ENCODE measurements around the gene EME1. TPM values are rescaled to one million over a fixed set of nuclear protein-coding genes. Genes with fewer than 3 reads are reported as not detected.

Gene EME1
- total RNA-seq, 2 donors from 2014 or later = 0.23 to 13.6 TPM

DNA sequence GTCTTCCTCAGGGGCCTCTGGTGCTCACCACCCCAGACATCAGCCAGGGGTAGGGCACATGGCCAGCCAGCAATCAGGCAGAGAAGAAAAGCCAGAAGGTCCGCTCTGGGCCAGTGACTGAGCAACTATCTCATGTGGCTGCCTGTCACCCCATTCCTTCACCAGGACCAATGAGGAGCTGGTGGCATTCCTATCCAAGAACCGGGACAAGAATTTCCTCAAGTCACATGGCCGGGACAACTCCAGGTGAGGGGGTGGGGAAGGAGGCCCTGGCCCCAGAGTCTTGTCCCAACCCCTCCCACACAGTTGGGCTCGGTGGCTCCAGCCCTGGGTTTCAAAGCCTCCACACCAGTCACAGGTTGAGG is 17.7 kb upstream of the EME1 start:
- Histone ChIP-seq H3K4me1 (replicated peaks) (no peaks in the 10 kb centered on the region), H3K4me3 (no peak overlapping the region), H3K9me3 (no peaks in the 10 kb centered on the region), H3K27ac (no peak overlapping the region), H3K27me3 (replicated peaks; ENCODE audit: insufficient read depth) (no peaks in the 10 kb centered on the region), H3K36me3 (peaks cover 14% of the 10 kb centered on the region in 2 donors)
- DNase-seq (ENCODE audit: low spot score) = no peak
- TF ChIP-seq POLR2A (IDR thresholded peaks at IDR 0.05) (no peak), POLR2AphosphoS5 (IDR thresholded peaks at IDR 0.05) (no peak)
- TF ChIP-seq, protein P1, sequence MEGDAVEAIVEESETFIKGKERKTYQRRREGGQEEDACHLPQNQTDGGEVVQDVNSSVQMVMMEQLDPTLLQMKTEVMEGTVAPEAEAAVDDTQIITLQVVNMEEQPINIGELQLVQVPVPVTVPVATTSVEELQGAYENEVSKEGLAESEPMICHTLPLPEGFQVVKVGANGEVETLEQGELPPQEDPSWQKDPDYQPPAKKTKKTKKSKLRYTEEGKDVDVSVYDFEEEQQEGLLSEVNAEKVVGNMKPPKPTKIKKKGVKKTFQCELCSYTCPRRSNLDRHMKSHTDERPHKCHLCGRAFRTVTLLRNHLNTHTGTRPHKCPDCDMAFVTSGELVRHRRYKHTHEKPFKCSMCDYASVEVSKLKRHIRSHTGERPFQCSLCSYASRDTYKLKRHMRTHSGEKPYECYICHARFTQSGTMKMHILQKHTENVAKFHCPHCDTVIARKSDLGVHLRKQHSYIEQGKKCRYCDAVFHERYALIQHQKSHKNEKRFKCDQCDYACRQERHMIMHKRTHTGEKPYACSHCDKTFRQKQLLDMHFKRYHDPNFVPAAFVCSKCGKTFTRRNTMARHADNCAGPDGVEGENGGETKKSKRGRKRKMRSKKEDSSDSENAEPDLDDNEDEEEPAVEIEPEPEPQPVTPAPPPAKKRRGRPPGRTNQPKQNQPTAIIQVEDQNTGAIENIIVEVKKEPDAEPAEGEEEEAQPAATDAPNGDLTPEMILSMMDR (IDR thresholded peaks at IDR 0.05) = no peak
- WGBS = 84% methylated on average over 4 of the region's 4 CpGs
- intact Hi-C loops (cut with DNase I) = no loop called here

DNA sequence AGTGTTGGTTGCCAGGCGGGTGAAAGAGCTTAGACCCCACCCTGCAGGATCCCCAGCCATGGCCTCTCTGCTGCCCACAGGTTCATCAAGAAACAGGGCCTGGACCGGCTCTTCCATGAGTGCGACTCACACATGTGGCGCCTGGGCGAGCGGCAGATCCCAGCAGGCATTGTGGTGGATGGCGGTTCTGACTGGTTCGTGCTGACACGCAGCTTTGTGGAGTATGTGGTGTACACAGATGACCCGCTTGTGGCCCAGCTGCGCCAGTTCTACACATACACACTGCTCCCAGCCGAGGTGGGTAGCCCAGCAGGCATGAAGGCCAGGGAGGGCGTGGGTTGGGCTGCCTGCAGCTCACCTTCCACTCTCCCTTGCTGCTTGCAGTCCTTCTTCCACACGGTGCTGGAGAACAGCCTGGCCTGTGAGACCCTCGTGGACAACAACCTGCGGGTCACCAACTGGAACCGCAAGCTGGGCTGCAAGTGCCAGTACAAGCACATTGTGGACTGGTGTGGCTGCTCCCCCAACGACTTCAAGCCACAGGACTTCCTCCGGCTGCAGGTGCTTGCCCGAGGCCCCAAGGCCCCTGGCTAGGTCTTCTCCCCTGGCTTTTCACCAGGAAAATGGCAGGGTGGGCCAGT is 17.2 kb upstream of the EME1 start:
- Histone ChIP-seq H3K36me3 (peaks cover 14% of the 10 kb centered on the region in 2 donors), H3K4me1 (replicated peaks) (no peaks in the 10 kb centered on the region), H3K27ac (no peak overlapping the region), H3K4me3 (no peak overlapping the region), H3K27me3 (replicated peaks; ENCODE audit: insufficient read depth) (no peaks in the 10 kb centered on the region), H3K9me3 (no peaks in the 10 kb centered on the region)
- intact Hi-C loops (cut with DNase I) = no loop called here
- TF ChIP-seq POLR2A (IDR thresholded peaks at IDR 0.05) (no peak), POLR2AphosphoS5 (IDR thresholded peaks at IDR 0.05) (no peak)
- TF ChIP-seq, protein P1 (IDR thresholded peaks at IDR 0.05) = no peak
- DNase-seq (ENCODE audit: low spot score) = no peak
- WGBS = 86% methylated on average over 17 of the region's 20 CpGs

DNA sequence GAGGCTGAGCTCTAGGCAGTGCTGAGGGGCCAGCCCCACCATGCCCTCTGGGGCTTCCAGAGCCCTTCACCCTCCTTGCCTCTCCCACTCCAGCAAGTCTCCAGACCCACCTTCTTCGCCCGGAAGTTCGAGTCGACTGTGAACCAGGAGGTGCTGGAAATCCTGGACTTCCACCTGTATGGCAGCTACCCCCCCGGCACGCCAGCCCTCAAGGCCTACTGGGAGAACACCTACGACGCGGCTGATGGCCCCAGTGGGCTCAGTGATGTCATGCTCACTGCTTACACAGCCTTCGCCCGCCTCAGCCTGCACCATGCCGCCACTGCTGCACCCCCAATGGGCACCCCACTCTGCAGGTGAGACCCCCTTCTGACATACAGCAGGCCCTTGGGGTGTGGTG is 16.6 kb upstream of the EME1 start:
- TF ChIP-seq, protein P1 (IDR thresholded peaks at IDR 0.05) = no peak
- TF ChIP-seq POLR2A (IDR thresholded peaks at IDR 0.05) (no peak), POLR2AphosphoS5 (IDR thresholded peaks at IDR 0.05) (no peak)

DNA sequence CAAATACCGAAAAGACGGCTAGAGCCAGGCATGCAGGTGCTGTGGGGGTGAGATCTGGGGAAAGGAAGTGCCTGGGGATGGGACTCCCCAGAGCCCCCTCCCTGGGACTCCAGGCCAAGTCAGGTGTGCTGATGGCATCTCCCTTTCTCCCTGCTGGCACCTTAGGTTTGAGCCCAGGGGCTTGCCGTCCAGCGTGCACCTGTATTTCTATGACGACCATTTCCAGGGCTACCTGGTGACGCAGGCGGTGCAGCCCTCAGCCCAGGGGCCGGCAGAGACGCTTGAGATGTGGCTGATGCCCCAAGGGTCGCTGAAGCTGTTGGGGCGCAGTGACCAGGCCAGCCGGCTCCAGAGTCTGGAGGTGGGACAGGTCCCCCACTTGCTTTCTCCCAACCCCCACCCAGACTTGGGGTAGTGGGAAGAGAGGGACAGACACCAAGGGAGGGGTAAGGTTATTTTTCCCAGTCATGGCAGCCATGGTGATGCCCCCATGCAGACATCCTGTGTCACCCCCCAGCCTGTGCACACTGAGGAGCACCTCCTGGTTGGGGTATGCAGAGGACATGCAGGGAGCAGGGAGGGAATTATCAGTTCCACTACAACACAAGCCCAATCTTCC is 16.0 kb upstream of the EME1 start:
- Histone ChIP-seq H3K27me3 (replicated peaks; ENCODE audit: insufficient read depth) (no peaks in the 10 kb centered on the region), H3K4me3 (no peak overlapping the region), H3K27ac (no peak overlapping the region), H3K36me3 (peaks cover 14% of the 10 kb centered on the region in 2 donors), H3K4me1 (replicated peaks) (no peaks in the 10 kb centered on the region), H3K9me3 (no peaks in the 10 kb centered on the region)
- TF ChIP-seq, protein P1 (IDR thresholded peaks at IDR 0.05) = no peak
- TF ChIP-seq POLR2AphosphoS5 (IDR thresholded peaks at IDR 0.05) = no peak
- TF ChIP-seq POLR2A (IDR thresholded peaks at IDR 0.05) = no peak
- WGBS = 92% methylated on average over 12 of the region's 12 CpGs
- no peak for DNase-seq (ENCODE audit: low spot score)
- intact Hi-C loops (cut with DNase I) = no loop called here

More for the DNA sequence above, 16.6 kb upstream of the EME1 start:
- H3K4me3 ChIP-seq = no peak overlapping the region
- intact Hi-C loops (cut with DNase I) = no loop called here
- H3K4me1 ChIP-seq (replicated peaks) = no peaks in the 10 kb centered on the region
- no peak overlapping the region for H3K27ac ChIP-seq
- no peaks in the 10 kb centered on the region for H3K9me3 ChIP-seq
- 97% methylated on average over 12 of the region's 12 CpGs for WGBS
- no peaks in the 10 kb centered on the region for H3K27me3 ChIP-seq (replicated peaks; ENCODE audit: insufficient read depth)
- peaks cover 14% of the 10 kb centered on the region in 2 donors for H3K36me3 ChIP-seq
- no peak for DNase-seq (ENCODE audit: low spot score)

DNA sequence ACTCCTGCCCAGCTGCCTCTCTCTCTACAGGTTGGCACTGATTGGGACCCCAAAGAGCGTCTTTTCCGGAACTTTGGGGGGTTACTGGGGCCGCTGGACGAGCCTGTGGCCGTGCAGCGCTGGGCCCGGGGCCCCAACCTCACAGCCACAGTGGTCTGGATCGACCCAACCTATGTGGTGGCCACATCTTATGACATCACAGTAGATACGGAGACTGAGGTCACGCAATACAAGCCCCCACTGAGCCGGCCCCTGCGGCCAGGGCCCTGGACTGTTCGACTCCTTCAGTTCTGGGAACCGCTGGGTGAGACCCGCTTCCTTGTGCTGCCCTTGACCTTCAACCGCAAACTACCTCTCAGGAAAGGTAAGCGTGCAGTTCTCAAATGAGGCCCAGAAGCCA is 14.9 kb upstream of the EME1 start:
- H3K9me3 ChIP-seq = no peaks in the 10 kb centered on the region
- no peaks in the 10 kb centered on the region for H3K4me1 ChIP-seq (replicated peaks)
- no peak for DNase-seq (ENCODE audit: low spot score)
- H3K4me3 ChIP-seq = no peak overlapping the region
- H3K36me3 ChIP-seq = peaks cover 14% of the 10 kb centered on the region in 2 donors
- H3K27ac ChIP-seq = no peak overlapping the region
- WGBS = 97% methylated on average over 17 of the region's 17 CpGs
- intact Hi-C loops (cut with DNase I) = no loop called here
- H3K27me3 ChIP-seq (replicated peaks; ENCODE audit: insufficient read depth) = no peaks in the 10 kb centered on the region
- TF ChIP-seq, protein P1 (IDR thresholded peaks at IDR 0.05) = no peak
- TF ChIP-seq POLR2AphosphoS5 (IDR thresholded peaks at IDR 0.05) (no peak), POLR2A (IDR thresholded peaks at IDR 0.05) (no peak)

All from prostate gland (tissue), 2 donors.